GM21367 (cell line): ENCODE measurements around the gene GRID2IP.

ENCODE experiments used
- ATAC-seq: cut with Tn5 transposase; IDR thresholded peaks from one replicate; pipeline ENCODE4 v1.9.1; 2021; ENCODE audit not compliant: unreplicated experiment

GRID2IP gene

DNA sequence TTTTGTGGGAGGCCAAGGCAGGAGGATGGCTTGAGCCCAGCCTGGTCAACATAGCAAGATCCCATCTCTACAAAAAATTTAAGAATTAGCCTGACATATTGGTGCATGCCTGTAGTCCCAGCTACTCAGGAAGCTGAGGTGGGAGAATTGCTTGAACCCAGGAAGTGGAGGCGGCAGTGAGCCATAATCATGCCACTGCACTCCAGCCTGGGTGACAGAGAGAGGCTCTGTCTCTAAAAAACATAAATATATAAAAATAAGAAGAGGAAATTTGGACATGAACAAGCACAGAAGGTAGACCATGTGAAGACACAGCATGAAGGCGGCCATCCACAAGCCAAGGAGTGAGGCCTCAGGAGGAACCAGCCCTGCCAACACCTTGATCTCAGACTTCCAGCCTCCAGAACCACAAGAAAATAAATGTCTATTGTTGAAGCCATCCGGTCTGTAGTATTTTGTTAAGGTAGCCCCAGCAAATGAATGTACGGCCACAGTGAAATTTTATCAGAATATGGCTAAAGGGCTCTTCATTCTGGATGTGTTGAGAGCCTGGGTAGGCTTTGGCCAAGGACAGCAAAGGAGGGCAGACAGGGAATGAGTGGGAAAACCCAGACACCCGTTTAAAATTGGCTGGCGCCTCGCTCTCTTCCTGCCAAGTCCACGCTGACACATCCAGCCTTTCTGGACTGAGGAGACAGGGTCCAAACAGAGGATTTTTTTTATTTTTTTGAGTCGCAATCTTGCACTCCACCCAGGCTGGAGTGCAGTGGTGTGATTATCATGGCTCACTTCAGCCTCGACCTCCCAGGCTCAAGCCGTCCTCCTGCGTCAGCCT is 12.9 kb upstream of the GRID2IP start:
- no peak for ATAC-seq

DNA sequence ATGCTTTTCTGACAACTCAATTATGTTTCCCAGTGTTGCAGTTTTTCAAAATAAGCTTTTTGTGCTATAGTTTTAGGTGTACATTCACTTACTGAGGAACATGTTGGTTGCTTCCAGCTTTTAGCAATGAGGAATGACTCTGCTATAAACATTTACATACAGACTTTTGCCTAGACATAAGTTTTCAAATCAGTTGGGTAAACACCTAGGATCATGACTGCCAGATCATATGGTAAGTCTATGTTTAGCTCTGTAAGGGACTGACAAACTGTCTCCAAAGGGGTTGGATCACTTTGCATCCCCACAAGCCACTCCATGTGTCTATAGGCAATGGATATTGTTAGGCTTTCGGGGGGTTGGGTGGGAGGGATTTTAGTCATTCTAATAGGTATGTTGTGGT is 10.8 kb upstream of the GRID2IP start:
- ATAC-seq: no peak

DNA sequence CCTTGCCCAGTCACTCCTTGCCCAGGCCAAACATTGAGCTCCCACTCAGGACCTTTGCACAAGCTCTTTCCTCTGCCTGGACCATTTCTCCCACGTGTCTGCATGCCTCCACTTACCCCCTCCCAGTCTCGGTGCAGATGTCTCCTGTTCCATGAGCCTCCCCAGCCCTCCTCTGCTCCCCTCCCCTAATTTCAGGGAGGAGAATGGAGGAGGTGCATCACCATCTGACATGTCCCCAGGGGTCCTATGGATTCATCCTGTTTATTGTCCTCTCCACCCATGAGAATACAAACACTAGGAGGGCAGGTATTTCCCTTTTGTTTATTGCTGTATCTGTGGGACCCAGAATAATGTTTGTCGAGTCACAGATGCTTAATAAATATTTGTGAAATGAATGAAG is 8.6 kb upstream of the GRID2IP start:
- ATAC-seq: no peak

DNA sequence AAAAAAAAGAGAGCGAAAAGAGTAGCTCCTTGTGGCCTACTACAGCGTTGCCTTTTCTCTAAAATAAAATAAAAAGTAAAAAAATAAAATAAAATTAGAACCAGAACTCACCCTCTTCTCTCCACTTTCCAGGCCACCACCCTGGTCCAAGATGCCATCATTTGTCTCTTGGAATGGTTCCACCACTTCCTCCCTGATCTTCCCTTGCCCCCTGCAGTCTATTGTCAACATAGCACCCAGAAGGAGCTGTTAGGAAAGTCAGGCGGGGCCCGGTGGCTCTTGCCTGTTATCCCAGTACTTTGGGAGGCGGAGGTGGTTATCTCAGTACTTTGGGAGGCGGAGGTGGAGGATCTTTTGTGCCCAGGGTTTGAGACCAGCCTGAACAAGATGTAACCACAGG is 7.6 kb upstream of the GRID2IP start:
- ATAC-seq: no peak

- no peak for ATAC-seq
Measured at GRCh38 chr7:6556196-6556595, 4.9 kb upstream of the GRID2IP start.

GRCh38 chr7:6554848-6555247 is 3.6 kb upstream of the GRID2IP start:
- ATAC-seq: no peak

- ATAC-seq: no peak
Measured at GRCh38 chr7:6553448-6554044, 2.3 kb upstream of the GRID2IP start.

DNA sequence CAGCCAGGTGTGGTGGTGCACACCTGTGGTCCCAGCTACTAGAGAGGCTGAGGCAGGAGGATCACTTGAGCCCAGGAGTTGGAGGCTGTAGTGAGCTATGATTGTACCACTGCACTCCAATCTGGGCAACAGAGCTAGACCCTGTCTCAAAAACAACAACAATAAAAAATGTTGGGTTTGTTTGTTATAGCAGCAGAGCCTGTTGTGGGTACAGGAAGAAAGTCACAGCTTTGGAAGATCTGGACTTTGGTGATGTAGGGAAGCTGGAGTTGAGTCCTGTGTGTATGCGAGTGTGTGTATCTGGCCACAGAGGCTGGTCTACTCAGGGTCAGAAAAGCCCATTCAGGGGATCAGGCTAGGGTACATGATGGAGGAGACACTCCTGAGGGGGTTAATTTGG is 3.9 kb downstream of the GRID2IP start:
- ATAC-seq: no peak

DNA sequence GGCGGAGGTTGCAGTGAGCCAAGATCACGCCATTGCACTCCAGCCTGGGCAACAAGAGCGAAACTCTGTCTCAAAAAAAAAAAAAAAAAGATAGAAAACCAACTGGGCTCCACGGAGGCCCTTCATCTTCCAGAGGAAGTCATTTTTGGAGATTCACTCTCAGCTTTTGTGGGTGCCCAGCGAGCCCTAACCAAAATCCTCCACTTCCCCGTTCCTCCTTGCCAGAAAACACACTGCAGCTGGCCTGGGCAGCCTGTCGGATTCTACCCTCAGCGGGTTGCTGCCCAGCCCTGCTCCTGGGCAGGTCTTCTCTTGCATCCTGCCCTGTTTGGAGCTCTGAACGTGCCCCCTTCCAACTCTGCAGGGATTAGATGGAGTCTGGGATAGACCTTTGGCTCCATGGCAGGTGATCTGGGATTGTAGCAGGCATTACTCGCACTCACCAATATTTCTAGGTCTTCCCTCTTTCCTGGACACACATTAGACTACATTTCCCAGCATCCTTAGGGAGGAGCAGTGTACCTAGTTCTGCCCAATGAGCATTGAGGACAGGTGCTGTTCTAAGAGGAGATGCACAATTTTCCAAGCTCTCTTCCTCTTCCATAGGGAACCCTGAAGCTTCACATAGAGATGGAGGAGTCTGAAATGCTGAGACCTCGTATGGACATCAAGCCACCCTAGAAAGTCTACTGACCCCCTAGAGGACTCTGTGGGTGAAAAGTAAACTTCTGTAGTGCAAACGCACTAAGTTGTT is 4.6 kb downstream of the GRID2IP start:
- no peak for ATAC-seq

DNA sequence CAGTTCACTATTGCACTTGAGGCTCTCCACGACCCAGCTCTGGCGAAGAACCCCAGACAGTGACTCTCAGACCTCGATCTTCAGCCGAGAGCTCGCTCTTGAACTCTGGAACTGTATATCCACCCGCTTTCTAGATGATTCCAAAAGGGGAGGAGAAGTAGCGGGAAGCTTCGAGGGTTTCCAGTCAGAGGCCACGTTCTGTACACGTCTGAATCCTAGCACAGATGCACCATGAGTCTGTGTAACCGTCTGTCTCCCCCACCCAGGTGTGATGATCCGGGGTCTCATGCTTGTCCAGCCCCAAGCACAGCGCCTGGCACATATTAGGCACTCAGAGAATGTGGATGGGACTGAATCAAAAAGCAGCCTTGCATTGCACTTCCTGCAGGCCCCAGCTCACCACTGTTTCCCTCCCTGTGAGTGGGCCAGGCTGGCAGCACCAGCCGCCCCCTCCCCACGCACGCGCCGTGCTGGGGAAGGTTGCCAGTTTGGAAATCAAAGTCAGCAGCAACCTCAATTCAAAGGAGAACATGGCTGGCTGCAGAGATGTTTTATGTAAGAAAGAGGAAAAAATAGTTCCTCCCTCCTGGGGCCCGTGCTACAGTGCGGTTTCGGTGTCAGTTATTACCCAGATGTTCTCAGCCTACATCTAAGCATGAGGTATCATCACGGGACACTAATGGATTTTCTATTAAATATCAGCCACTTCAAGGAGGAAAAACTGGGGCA is 5.7 kb downstream of the GRID2IP start:
- no peak for ATAC-seq

DNA sequence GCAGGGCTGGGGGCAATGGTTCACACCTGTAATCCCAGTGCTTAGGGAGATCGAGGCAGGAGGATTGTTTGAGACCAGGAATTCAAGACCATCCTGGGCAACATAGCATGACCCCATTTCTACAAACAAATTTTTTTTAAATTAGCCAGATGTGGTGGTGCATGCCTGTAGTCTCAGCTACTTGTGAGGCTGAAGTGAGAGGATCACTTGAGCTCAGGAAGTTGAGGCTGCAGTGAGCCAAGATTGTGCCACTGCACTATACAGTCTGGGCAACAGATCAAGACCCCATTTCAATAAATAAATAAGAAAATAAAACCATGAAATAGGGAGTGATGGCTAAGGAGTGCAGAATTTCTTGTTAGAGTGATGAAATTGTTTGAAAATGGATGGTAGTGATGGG is 8.9 kb downstream of the GRID2IP start:
- ATAC-seq: no peak

DNA sequence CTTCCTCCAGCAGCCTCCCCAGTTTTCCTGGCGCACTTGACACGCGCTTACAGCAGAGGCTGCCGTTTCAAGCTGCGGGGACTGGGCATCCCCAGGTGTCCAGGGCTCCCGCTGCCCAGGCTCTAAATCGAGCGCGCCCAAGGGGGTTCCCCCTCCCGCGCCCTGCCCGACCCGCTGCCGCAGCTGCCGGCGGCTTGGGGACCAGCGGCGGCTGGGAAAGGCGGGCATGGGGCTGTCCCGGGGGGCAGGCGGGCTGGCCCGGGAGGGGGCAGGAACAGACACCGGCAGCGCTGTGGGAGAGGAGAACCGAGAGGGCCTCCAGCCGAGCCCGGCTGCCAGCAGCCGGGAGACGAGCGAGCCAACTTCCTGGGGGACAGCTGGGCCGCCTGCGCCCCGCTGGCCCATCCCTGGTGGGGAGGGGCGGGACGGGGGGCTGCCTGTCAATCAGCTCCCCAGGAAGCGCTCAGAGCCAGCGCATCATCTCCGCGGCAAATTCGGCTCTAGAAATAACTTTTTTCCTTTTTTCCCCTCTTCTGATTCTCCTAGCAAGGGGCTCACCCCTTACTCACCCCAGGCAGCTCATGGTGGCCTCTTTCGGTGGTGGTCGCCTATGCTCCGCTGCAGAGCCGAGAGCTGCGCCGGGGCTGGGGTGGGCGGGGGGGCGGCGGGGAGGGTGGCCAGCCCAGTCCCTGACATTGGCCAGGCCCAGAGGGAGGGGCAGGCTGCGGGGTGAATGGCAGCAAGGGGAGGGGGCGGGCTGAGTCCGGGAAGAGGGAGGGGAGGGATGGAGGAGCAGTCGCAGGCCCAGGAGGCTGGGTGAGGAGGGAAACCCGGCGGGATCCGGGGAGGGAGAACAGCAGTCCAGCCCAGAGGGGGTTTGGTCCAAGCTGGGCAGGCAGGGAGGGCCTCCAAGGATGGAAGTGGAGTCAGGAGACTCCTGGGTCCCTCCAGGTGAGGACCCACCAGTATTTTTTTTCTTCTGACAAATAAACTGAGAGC is 14.7 kb downstream of the GRID2IP start:
- ATAC-seq: no peak

- no peak for ATAC-seq
Measured at GRCh38 chr7:6533893-6534495, 17.3 kb downstream of the GRID2IP start.

DNA sequence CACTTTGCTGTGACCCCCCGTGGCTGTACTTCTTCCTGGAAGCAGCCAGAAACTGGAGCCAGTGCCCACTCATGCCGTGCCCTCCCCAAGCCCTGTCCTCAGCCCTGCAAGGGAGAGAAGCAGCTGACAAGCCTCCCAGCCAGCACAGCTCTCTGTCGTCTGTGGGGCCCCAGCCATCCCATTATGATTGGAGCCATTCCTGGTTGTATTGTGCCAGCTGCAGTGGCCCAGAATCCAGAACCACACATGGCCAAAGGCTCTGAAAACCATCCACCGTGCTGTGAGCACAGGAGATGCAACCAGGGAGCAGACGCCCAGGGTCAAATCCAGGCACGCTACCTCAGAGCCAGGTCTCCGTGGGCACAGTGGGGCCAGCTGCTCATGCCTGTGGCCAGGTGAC is 18.7 kb downstream of the GRID2IP start:
- no peak for ATAC-seq

GRCh38 chr7:6531492-6532279 is 19.6 kb downstream of the GRID2IP start:
- ATAC-seq: no peak

DNA sequence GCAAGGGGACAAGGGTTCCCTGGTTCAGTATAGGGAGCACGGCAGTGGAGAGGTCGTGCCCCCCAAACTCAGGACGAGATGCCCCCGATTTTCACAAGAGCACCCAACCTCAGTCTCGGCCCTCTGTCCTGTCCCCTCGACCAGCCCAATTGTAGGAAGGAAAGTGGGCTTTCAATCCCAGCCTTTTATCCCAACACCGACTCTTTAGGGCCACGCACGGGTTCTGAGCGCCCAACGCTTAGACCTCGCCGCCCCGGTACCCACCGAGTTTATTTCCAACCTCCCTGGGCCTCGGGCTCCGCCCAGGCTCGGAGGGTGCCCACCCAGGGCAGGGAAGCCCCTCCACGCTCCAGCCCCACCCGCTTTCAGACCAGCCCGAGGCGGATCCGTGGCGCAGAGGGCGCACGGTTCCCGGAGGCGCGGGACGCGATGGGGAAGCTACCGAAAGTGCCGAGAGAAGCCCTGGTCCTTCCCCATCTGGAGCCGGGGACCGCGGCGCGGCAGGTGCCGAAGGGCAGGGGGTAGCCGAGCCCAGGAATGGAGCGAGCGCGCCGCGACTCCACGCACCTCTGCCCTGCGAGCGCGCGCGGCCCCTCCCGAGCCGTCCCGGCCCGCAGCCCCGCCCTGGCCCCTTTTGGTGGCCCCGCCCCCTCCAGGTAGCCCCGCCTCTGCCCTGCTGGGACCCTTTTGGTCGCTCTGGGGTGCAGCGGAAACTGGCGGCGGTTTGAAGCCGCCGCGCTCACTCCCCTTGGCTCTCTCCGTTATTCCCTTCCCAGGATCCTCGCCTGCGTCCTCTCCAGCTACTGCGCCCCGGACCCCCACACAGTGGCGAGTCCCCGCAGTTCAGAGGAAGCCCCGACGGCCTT is 20.4 kb downstream of the GRID2IP start:
- ATAC-seq: no peak

DNA sequence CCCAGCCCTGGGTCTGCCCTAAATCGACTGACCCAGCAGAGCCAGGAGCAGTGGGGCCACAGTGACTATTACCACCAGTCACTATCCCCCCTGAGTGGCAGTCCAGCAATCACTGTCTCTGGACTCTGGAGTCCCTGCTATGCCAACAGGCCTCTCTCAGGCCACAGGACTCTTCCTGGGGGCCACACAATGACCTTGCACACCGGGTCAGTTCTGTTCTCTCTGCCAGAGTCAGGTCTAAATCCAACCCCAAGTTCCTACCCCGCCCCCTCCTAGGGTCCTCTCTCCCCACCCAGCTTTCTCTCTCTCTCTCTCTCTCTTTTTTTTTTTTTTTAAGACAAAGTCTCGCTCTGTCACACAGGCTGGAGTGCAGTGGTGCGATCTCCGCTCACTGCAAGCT is 21.6 kb downstream of the GRID2IP start:
- no peak for ATAC-seq
